A549 (cell line): ENCODE measurements around the gene ABCB11. TPM values are rescaled to one million over a fixed set of nuclear protein-coding genes. Genes with fewer than 3 reads are reported as not detected.
"Not testable (repeated sequence)": the region's sequence is repeated elsewhere in the genome, so short reads cannot be mapped to it uniquely, and the experiment has no call there.

Source experiments
- ATAC-seq, 2 experiments: fragments of 200-7000 bp in 1 of 2; fragments of >200 bp in 1 of 2; cut with Nextera tagmentation in 1 of 2; cut with Tn5 transposase in 1 of 2; 3 replicates each; pipeline versions ENCODE4 v1.8.0 to v1.9.1; 2018 to 2020; ENCODE audit warnings: mild to moderate bottlenecking in 1 of 2, moderate library complexity in 1 of 2
- CTCF ChIA-PET: fragments of 300-600 bp; sonication (Branson Sonifier 250); formaldehyde crosslinking; extraction: SDS; loops from one replicate; lab custom pipeline; 2021; ENCODE audit warnings: antibody characterized with exemption, inconsistent platforms; lab: Yijun Ruan, JAX
- POLR2A ChIA-PET: fragments of 350-600 bp; formaldehyde crosslinking; extraction: SDS; loops from one replicate; lab custom pipeline; 2021; ENCODE audit warnings: antibody characterized with exemption, inconsistent platforms; lab: Yijun Ruan, JAX
- DNase-seq, 2 experiments: peaks; one replicate each; pipeline versions ENCODE4 v3.0.0 to v3.0.0-alpha.2; 2011 to 2016; ENCODE audit warnings: low read depth in 1 of 2, low spot score in 1 of 2
- FAIRE-seq: peaks from 2 replicates; lab custom pipeline; 2011; peaks lifted over from hg19 to GRCh38; lab: Jason Lieb, UNC
- H3K27ac ChIP-seq, 2 experiments: fragments of >200 bp; sonication (Bioruptor Twin); formaldehyde crosslinking; 3 replicates each; pipeline ENCODE4 v1.5.1; 2016 to 2017
- H3K4me1 ChIP-seq: fragments of >200 bp; sonication (Bioruptor Twin); formaldehyde crosslinking; 3 replicates; pipeline ENCODE4 v1.6.1; 2016
- H3K4me2 ChIP-seq: fragments of >200 bp; sonication (Bioruptor Twin); formaldehyde crosslinking; 3 replicates; pipeline ENCODE4 v1.6.1; 2016
- H3K4me3 ChIP-seq: fragments of >200 bp; sonication (Bioruptor Twin); formaldehyde crosslinking; 3 replicates; pipeline ENCODE4 v1.5.1; 2016
- H3K9me3 ChIP-seq: fragments of >200 bp; sonication (Bioruptor Twin); formaldehyde crosslinking; 3 replicates; pipeline ENCODE4 v1.6.1; 2016
- BHLHE40 ChIP-seq: IDR thresholded peaks from 2 replicates; pipeline ENCODE4 v1.6.1; 2012; ENCODE audit warnings: low read depth, low read length, inconsistent platforms
- CBX2 ChIP-seq: fragments of 200-600 bp; sonication (generic); IDR thresholded peaks from 2 replicates; pipeline ENCODE4 v1.6.1; 2016; ENCODE audit warnings: low read depth, mild to moderate bottlenecking, borderline replicate concordance
- CBX8 ChIP-seq: fragments of 200-600 bp; sonication (generic); IDR thresholded peaks from 2 replicates; pipeline ENCODE4 v1.6.1; 2016
- E2F6 ChIP-seq: IDR thresholded peaks from 2 replicates; pipeline ENCODE4 v1.6.1; 2012; ENCODE audit warnings: low read depth, borderline replicate concordance
- EHF ChIP-seq: fragments of 250-450 bp; sonication (Bioruptor Pico); IDR thresholded peaks from 2 replicates; pipeline ENCODE4 v1.5.0; 2020; ENCODE audit warnings: mild to moderate bottlenecking
- ELK1 ChIP-seq: fragments of 150-350 bp; IDR thresholded peaks from 2 replicates; pipeline ENCODE4 v1.6.1; 2014; ENCODE audit warnings: low read depth, mild to moderate bottlenecking, low read length
- FOSB ChIP-seq: fragments of 250-450 bp; sonication (Bioruptor Pico); IDR thresholded peaks from 2 replicates; pipeline ENCODE4 v1.5.0; 2020; ENCODE audit warnings: mild to moderate bottlenecking, moderate library complexity
- HDAC2 ChIP-seq: fragments of 200-600 bp; sonication (generic); IDR thresholded peaks from 2 replicates; pipeline ENCODE4 v1.6.1; 2016
- HEYL ChIP-seq: fragments of 250-450 bp; sonication (Bioruptor Pico); IDR thresholded peaks from 2 replicates; pipeline ENCODE4 v1.8.0; 2021; ENCODE audit warnings: mild to moderate bottlenecking, moderate library complexity
- HMGXB4 ChIP-seq: fragments of 250-450 bp; sonication (Bioruptor Pico); IDR thresholded peaks from 2 replicates; pipeline ENCODE4 v1.5.0; 2021; ENCODE audit warnings: mild to moderate bottlenecking, moderate library complexity, borderline replicate concordance
- HOXB13 ChIP-seq: fragments of 250-450 bp; sonication (Bioruptor Pico); IDR thresholded peaks from 2 replicates; pipeline ENCODE4 v1.5.0; 2020; ENCODE audit warnings: low read depth, mild to moderate bottlenecking, moderate library complexity
- HOXB5 ChIP-seq: fragments of 250-450 bp; sonication (Bioruptor Pico); IDR thresholded peaks from 2 replicates; pipeline ENCODE4 v1.5.0; 2020; ENCODE audit warnings: mild to moderate bottlenecking, moderate library complexity
- MAFK ChIP-seq: fragments of 450-650 bp; IDR thresholded peaks from 2 replicates; pipeline ENCODE4 v1.6.1; 2014; ENCODE audit not compliant: partially characterized antibody
- NR3C1 ChIP-seq: fragments of >200 bp; sonication (Bioruptor Twin); formaldehyde crosslinking; IDR thresholded peaks from 3 replicates; pipeline ENCODE4 v1.6.1; 2017
- PHF8 ChIP-seq: fragments of 200-600 bp; sonication (generic); IDR thresholded peaks from 2 replicates; pipeline ENCODE4 v1.6.1; 2016; ENCODE audit warnings: low read depth, mild to moderate bottlenecking, antibody characterized with exemption, moderate library complexity, borderline replicate concordance
- RAD21 ChIP-seq, 2 experiments: fragments of >200 bp in 1 of 2; sonication (Bioruptor Twin) in 1 of 2; formaldehyde crosslinking in 1 of 2; IDR thresholded peaks in 1 of 2; conservative IDR thresholded peaks in 1 of 2; 2 replicates in 1 of 2; 3 replicates in 1 of 2; pipeline ENCODE4 v1.6.1; 2012 to 2018; ENCODE audit warnings: inconsistent platforms in 1 of 2
- RARB ChIP-seq: fragments of 250-450 bp; sonication (Bioruptor Pico); IDR thresholded peaks from 2 replicates; pipeline ENCODE4 v1.8.0; 2021; ENCODE audit warnings: mild to moderate bottlenecking, moderate library complexity
- RFX5 ChIP-seq: fragments of 450-650 bp; IDR thresholded peaks from 2 replicates; pipeline ENCODE4 v1.7.1; 2014; ENCODE audit warnings: antibody characterized with exemption, mild to moderate bottlenecking, moderate library complexity
- TFCP2L1 ChIP-seq: fragments of 250-450 bp; sonication (Bioruptor Pico); IDR thresholded peaks from 2 replicates; pipeline ENCODE4 v1.5.0; 2021; ENCODE audit warnings: mild to moderate bottlenecking
- ZSCAN20 ChIP-seq: fragments of 250-450 bp; sonication (Bioruptor Pico); IDR thresholded peaks from 2 replicates; pipeline ENCODE4 v1.8.0; 2022; ENCODE audit warnings: mild to moderate bottlenecking, moderate library complexity
- WGBS: methylation state at CpG from one replicate; pipeline ENCODE4 v1.1.6; 2017; ENCODE audit errors: missing lambda C conversion rate; 5-methylcytosine and 5-hydroxymethylcytosine counted together
- polyA plus RNA-seq, 4 experiments: library from polyadenylated mRNA; depleted of rRNA in 3 of 4; stranded (reverse); fragments of >200 nt; fragmentation: RNase III in 1 of 4; extraction: RNeasy Plus Mini Kit Qiagen cat#74134 plus additional on column Dnase treatment in 1 of 4; gene quantifications; 2 replicates in 3 of 4; 3 replicates in 1 of 4; pipeline ENCODE4 v1.2.3, GENCODE V29; 2011 to 2017
- TF ChIP-seq, protein P1 (sequence below): fragments of >200 bp; sonication (Bioruptor Twin); formaldehyde crosslinking; IDR thresholded peaks from 2 replicates; pipeline ENCODE4 v1.6.1; 2016

The ABCB11 gene
- polyA plus RNA-seq, 2 of the 4 experiments (the other 2 are of a cell fraction), result not detected

GRCh38 chr2:169066897-169067296 is 35.8 kb upstream of the ABCB11 start:
- no peak for FAIRE-seq
- CTCF ChIA-PET, result interaction anchor here (1.5 kb wide), 1 partner anchor 15 kb away, joined by 4 read pairs; no protein-coding TSS in a partner anchor

GRCh38 chr2:169065864-169066517 is 34.9 kb upstream of the ABCB11 start:
- Histone ChIP-seq H3K4me1 (peaks cover 22% of the 10 kb centered on the region), H3K9me3 (no peaks in the 10 kb centered on the region), H3K4me3 (no peak overlapping the region), H3K4me2 (no peak overlapping the region), H3K27ac (no peak overlapping the region)
- peak; percentile 69 for TF ChIP-seq MAFK
- TF ChIP-seq RFX5, result no peak
- DNase-seq, result no peak
- FAIRE-seq, result no peak
- no peak for ATAC-seq
- WGBS, result 73% methylated on average over 2 of the region's 2 CpGs
- POLR2A ChIA-PET, result no interaction called here
- CTCF ChIA-PET, result interaction anchor here (1.0 to 1.5 kb wide), 2 partner anchors 14 to 20 kb away, joined by 3 to 4 read pairs; no protein-coding TSS in a partner anchor

More at GRCh38 chr2:169066897-169067296, 35.8 kb upstream of the ABCB11 start:
- Histone ChIP-seq H3K4me3 (no peak overlapping the region), H3K27ac (peak overlapping the region in 1 of 2 experiments; percentile 5; a peak in 1 of 6 replicates), H3K4me2 (no peak overlapping the region), H3K9me3 (no peaks in the 10 kb centered on the region), H3K4me1 (peaks cover 28% of the 10 kb centered on the region)
- ATAC-seq, result no peak
- POLR2A ChIA-PET, result no interaction called here
- no peak for DNase-seq
- 11% methylated on average over 1 of the region's 1 CpG for WGBS
- TF ChIP-seq HMGXB4 (CRISPR knock-in tag) (no peak), NR3C1 (no peak), E2F6 (no peak), RARB (no peak), CBX8 (no peak), CBX2 (no peak), HOXB13 (CRISPR knock-in tag) (no peak), HDAC2 (no peak), HEYL (no peak), PHF8 (no peak), ZSCAN20 (CRISPR knock-in tag) (no peak), EHF (CRISPR knock-in tag) (no peak), TFCP2L1 (CRISPR knock-in tag) (no peak), ELK1 (no peak), FOSB (CRISPR knock-in tag) (no peak), BHLHE40 (no peak)
- TF ChIP-seq, protein P1, sequence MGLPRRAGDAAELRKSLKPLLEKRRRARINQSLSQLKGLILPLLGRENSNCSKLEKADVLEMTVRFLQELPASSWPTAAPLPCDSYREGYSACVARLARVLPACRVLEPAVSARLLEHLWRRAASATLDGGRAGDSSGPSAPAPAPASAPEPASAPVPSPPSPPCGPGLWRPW, result no peak

- ChIA-PET CTCF (interaction anchor here (1.0 to 1.5 kb wide), 2 partner anchors 14 to 20 kb away, joined by 3 to 4 read pairs; no protein-coding TSS in a partner anchor), POLR2A (no interaction called here)
- H3K9me3 ChIP-seq, result no peaks in the 10 kb centered on the region
- no peak overlapping the region for H3K4me2 ChIP-seq
- no peak overlapping the region for H3K4me3 ChIP-seq
- DNase-seq (no peak), ATAC-seq (no peak), FAIRE-seq (no peak)
- H3K27ac ChIP-seq, result no peak overlapping the region
- WGBS, result 21% methylated on average over 1 of the region's 1 CpG
- TF ChIP-seq EHF (CRISPR knock-in tag), result no peak
- TF ChIP-seq HOXB5 (CRISPR knock-in tag), result no peak
- TF ChIP-seq RAD21 (conservative IDR thresholded peaks at IDR 0.05 in 1 of 2, IDR thresholded peaks at IDR 0.05 in 1 of 2), result no peak
- no peak for TF ChIP-seq ELK1
- peaks cover 22% of the 10 kb centered on the region for H3K4me1 ChIP-seq
These were observed 34.3 kb upstream of the ABCB11 start for GRCh38 chr2:169065422-169065821.

DNA sequence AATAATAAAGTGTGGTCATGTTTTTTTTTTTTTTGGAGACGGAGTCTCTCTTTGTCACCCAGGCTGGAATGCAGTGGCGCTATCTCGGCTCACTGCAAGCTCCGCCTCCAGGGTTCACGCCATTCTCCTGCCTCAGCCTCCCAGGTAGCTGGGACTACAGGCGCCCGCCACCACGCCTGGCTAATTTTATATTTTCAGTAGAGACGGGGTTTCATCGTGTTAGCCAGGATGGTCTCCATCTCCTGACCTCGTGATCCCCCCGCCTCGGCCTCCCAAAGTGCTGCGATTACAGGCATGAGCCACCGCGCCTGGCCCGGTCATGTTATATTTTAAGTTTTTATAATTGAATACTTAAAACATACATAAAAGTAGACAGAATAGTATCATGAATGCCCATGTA is 33.1 kb upstream of the ABCB11 start:
- DNase-seq, H3K9me3 ChIP-seq, FAIRE-seq, POLR2A ChIA-PET, H3K4me2 ChIP-seq, H3K27ac ChIP-seq, H3K4me3 ChIP-seq, ATAC-seq: not testable (repeated sequence)
- WGBS, result 92% methylated on average over 17 of the region's 17 CpGs
- CTCF ChIA-PET, result interaction anchor here (1.0 kb wide), 1 partner anchor 68 kb away, joined by 3 read pairs; no protein-coding TSS in a partner anchor
- peaks cover 11% of the 10 kb centered on the region; the same call in 2 of the 3 replicates for H3K4me1 ChIP-seq

DNA sequence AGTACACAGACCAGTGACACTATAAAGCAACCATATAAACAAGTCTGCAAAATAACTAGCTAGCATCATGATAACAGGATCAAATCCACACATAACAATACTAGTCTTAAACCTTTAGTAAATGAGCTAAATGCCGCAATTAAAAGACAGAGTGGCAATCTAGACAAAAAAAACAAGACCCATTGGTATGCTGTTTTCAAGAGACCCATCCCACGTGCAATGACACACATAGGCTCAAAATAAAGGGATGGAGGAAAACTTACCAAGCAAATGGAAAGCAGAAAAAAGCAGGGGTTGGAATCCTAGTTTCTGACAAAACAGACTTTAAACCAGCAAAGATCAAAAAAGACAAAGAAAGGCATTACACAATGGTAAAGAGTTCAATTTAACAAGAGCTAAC is 23.5 kb upstream of the ABCB11 start:
- CTCF ChIA-PET, result interaction anchor here (1.1 kb wide), 1 partner anchor 93 kb away, joined by 3 read pairs; no protein-coding TSS in a partner anchor
- ATAC-seq, DNase-seq, H3K4me1 ChIP-seq, POLR2A ChIA-PET, H3K4me2 ChIP-seq, H3K4me3 ChIP-seq, FAIRE-seq, H3K27ac ChIP-seq: not testable (repeated sequence)
- 44% methylated on average over 2 of the region's 2 CpGs for WGBS
- peaks cover 30% of the 10 kb centered on the region for H3K9me3 ChIP-seq
